Left forelimb (tissue), 1 donor: Measurements from ENCODE around the gene NGEF.

Experiments
- DNase-seq: peaks from one replicate; pipeline ENCODE4 v3.0.0-alpha.2; 2018; ENCODE audit warnings: low spot score

The NGEF gene

GRCh38 chr2:232997749-232998665 lies 15.0 kb downstream of the NGEF start:
- no peak for DNase-seq

GRCh38 chr2:232994446-232994845 lies 18.6 kb downstream of the NGEF start:
- DNase-seq: no peak

- no peak for DNase-seq
Observed at GRCh38 chr2:232993231-232993821, 19.7 kb downstream of the NGEF start.

GRCh38 chr2:232986155-232986554 lies 26.9 kb downstream of the NGEF start:
- DNase-seq: no peak

GRCh38 chr2:232984451-232985207 lies 28.4 kb downstream of the NGEF start:
- DNase-seq: no peak

GRCh38 chr2:232983669-232984140 lies 29.4 kb downstream of the NGEF start:
- no peak for DNase-seq

- no peak for DNase-seq
Observed at GRCh38 chr2:232982926-232983668, 30.0 kb downstream of the NGEF start.

GRCh38 chr2:232981767-232982360 lies 31.2 kb downstream of the NGEF start:
- no peak for DNase-seq

GRCh38 chr2:232981356-232981755 lies 31.7 kb downstream of the NGEF start:
- no peak for DNase-seq

- no peak for DNase-seq
Observed at GRCh38 chr2:232980683-232981082, 32.4 kb downstream of the NGEF start.

GRCh38 chr2:232979871-232980461 lies 33.1 kb downstream of the NGEF start:
- DNase-seq: no peak

GRCh38 chr2:232977438-232977971 lies 35.6 kb downstream of the NGEF start:
- no peak for DNase-seq

GRCh38 chr2:232976666-232977437 lies 36.2 kb downstream of the NGEF start:
- no peak for DNase-seq

GRCh38 chr2:232976176-232976575 lies 36.9 kb downstream of the NGEF start:
- DNase-seq: no peak

- no peak for DNase-seq
Observed at GRCh38 chr2:232974396-232974795, 38.7 kb downstream of the NGEF start.

GRCh38 chr2:232973796-232974195 lies 39.3 kb downstream of the NGEF start:
- DNase-seq: no peak

- DNase-seq: no peak
Observed at GRCh38 chr2:232973011-232973735, 39.9 kb downstream of the NGEF start.

- DNase-seq: no peak
Observed at GRCh38 chr2:232971744-232972143, 41.3 kb downstream of the NGEF start.

GRCh38 chr2:232970051-232970450 lies 43.0 kb downstream of the NGEF start:
- no peak for DNase-seq
